Renal cortex interstitium (tissue), 15 donors: ENCODE data around the gene REC114. TPM values are rescaled to one million over a fixed set of nuclear protein-coding genes. Genes with fewer than 3 reads are reported as not detected.
"Not testable (repeated sequence)": the region's sequence is repeated elsewhere in the genome, so short reads cannot be mapped to it uniquely, and the experiment has no call there.

Experiments
- DNase-seq, 11 donors: peaks; one replicate each; pipeline ENCODE4 v3.0.0-alpha.2; 2013; ENCODE audit warnings: low read depth in 9 of 11, low spot score in 4 of 11; ENCODE audit errors: extremely low read depth in 1 of 11
- long read RNA-seq, 16 experiments: transcript quantifications; one replicate each; lab custom pipeline, GENCODE V29; 2026
- polyA plus RNA-seq, 3 donors: library from polyadenylated mRNA; unstranded; fragments of 120-200 nt; gene quantifications; one replicate each; pipeline ENCODE4 v1.2.1, GENCODE V29; 2013; ENCODE audit not compliant: insufficient read length in 3 of 3

Gene REC114
- under 1 TPM in 1 of 3 donors, not detected in 2; 0.30 TPM for polyA plus RNA-seq
- long read RNA-seq, donor 1: 0 reads
- long read RNA-seq, donor 2: 0 reads
- long read RNA-seq, donor 3: 0 reads
- long read RNA-seq, donor 4: 0 reads
- long read RNA-seq, donor 5: 0 reads
- long read RNA-seq, donor 6: 0 reads
- long read RNA-seq, donor 7: 0 reads
- long read RNA-seq, donor 8: 0 reads
- long read RNA-seq, donor 9, partial matches to known transcripts: 50 of 131 reads
- long read RNA-seq, donor 9, other reads (novel, unspliced or antisense): 81 of 131 reads
- long read RNA-seq, donor 10: 0 reads
- long read RNA-seq, donor 11: 0 reads
- long read RNA-seq, donor 12: 0 reads
- long read RNA-seq, donor 13: 0 reads
- long read RNA-seq, donor 14: 0 reads
- long read RNA-seq, donor 15: 0 reads
- long read RNA-seq, donor 16, partial matches to known transcripts: 154 of 414 reads
- long read RNA-seq, donor 16, other reads (novel, unspliced or antisense): 260 of 414 reads

- DNase-seq: no peak
These were observed at the start of gene REC114 for GRCh38 chr15:73442968-73443367. Gene REC114, plus strand, starts transcription at chr15:73443164. Its CDS starts 22 bp downstream, at chr15:73443186.

GRCh38 chr15:73393336-73393735 lies 49.6 kb upstream of the REC114 start:
- DNase-seq: no peak

- DNase-seq: no peak
These were observed 48.2 kb upstream of the REC114 start for GRCh38 chr15:73394782-73395181.

GRCh38 chr15:73395671-73396070 lies 47.3 kb upstream of the REC114 start:
- DNase-seq: no peak

GRCh38 chr15:73397461-73397860 lies 45.5 kb upstream of the REC114 start:
- no peak for DNase-seq

GRCh38 chr15:73398861-73399260 lies 44.1 kb upstream of the REC114 start:
- no peak for DNase-seq

GRCh38 chr15:73400222-73400621 lies 42.7 kb upstream of the REC114 start:
- DNase-seq: not testable (repeated sequence)

GRCh38 chr15:73403171-73403570 lies 39.8 kb upstream of the REC114 start:
- no peak for DNase-seq

GRCh38 chr15:73414876-73415275 lies 28.1 kb upstream of the REC114 start:
- DNase-seq: no peak

- no peak for DNase-seq
These were observed 18.5 kb upstream of the REC114 start for GRCh38 chr15:73424506-73424905.

- no peak for DNase-seq
These were observed 17.5 kb upstream of the REC114 start for GRCh38 chr15:73425510-73425909.

GRCh38 chr15:73426323-73426994 lies 16.5 kb upstream of the REC114 start:
- DNase-seq: no peak

- not testable (repeated sequence) for DNase-seq
These were observed 11.6 kb upstream of the REC114 start for GRCh38 chr15:73431329-73431728.

GRCh38 chr15:73433873-73434272 lies 9.1 kb upstream of the REC114 start:
- DNase-seq: no peak

- DNase-seq: no peak
These were observed 6.4 kb upstream of the REC114 start for GRCh38 chr15:73436613-73437012.

GRCh38 chr15:73437543-73438109 lies 5.3 kb upstream of the REC114 start:
- no peak for DNase-seq

GRCh38 chr15:73438651-73439050 lies 4.3 kb upstream of the REC114 start:
- DNase-seq: no peak

GRCh38 chr15:73440571-73440970 lies 2.4 kb upstream of the REC114 start:
- DNase-seq: no peak

- no peak for DNase-seq
These were observed 543 bp upstream of the REC114 start for GRCh38 chr15:73442421-73442820.

GRCh38 chr15:73447471-73447870 lies 4.5 kb downstream of the REC114 start:
- not testable (repeated sequence) for DNase-seq
